Suprapubic skin (tissue), 4 donors: Measurements from ENCODE around the gene KRTAP5-1. TPM values are rescaled to one million over a fixed set of nuclear protein-coding genes. Genes with fewer than 3 reads are reported as not detected.

Source experiments
- DNase-seq, 2 donors: peaks; one replicate each; pipeline ENCODE4 v3.0.0-alpha.2; 2019; ENCODE audit warnings: low spot score in 2 of 2
- H3K27ac ChIP-seq: fragments of 200-600 bp; sonication (generic); one replicate; pipeline ENCODE4 v1.5.1; 2019
- H3K27me3 ChIP-seq: fragments of 200-600 bp; sonication (generic); one replicate; pipeline ENCODE4 v1.5.1; 2019
- H3K36me3 ChIP-seq: fragments of 200-600 bp; sonication (generic); one replicate; pipeline ENCODE4 v1.5.1; 2019
- H3K4me1 ChIP-seq: fragments of 200-600 bp; sonication (generic); one replicate; pipeline ENCODE4 v1.5.1; 2019
- H3K4me3 ChIP-seq: fragments of 200-600 bp; sonication (generic); one replicate; pipeline ENCODE4 v1.5.1; 2019; ENCODE audit warnings: mild to moderate bottlenecking
- H3K9me3 ChIP-seq: fragments of 200-600 bp; sonication (generic); one replicate; pipeline ENCODE4 v1.5.1; 2019
- CTCF ChIP-seq, 2 donors: fragments of 200-600 bp in 1 of 2; fragments of 450-650 bp in 1 of 2; sonication (generic) in 1 of 2; IDR thresholded peaks; one replicate each; pipeline ENCODE4 v1.5.1; 2016 to 2019; ENCODE audit warnings: antibody characterized with exemption in 2 of 2, mild to moderate bottlenecking in 1 of 2, moderate library complexity in 1 of 2
- EP300 ChIP-seq: sonication (generic); formaldehyde crosslinking; IDR thresholded peaks from one replicate; pipeline ENCODE4 v1.6.1; 2017; ENCODE audit warnings: antibody characterized with exemption
- POLR2A ChIP-seq, 2 donors: fragments of 450-650 bp; IDR thresholded peaks; one replicate each; pipeline ENCODE4 v1.6.1; 2017; ENCODE audit warnings: antibody characterized with exemption in 2 of 2, mild to moderate bottlenecking in 2 of 2, moderate library complexity in 2 of 2
- POLR2AphosphoS5 ChIP-seq, 3 donors: sonication (generic); formaldehyde crosslinking; IDR thresholded peaks; one replicate each; pipeline ENCODE4 v1.6.1; 2017; ENCODE audit warnings: antibody characterized with exemption in 3 of 3
- WGBS: methylation state at CpG from one replicate; pipeline ENCODE4 v1.1.5; 2018; 5-methylcytosine and 5-hydroxymethylcytosine counted together
- total RNA-seq, 4 donors: library from RNA; depleted of rRNA; stranded (reverse); fragments of >200 nt; gene quantifications; one replicate each; pipeline ENCODE4 v1.1.0, GENCODE V29; 2016

Gene KRTAP5-1
- total RNA-seq, 4 donors from 2014 or later: 1.0 to 1.2 TPM; not detected in 2

- H3K27ac ChIP-seq: peak overlapping the region; percentile 68
- no peak for DNase-seq
- peaks cover 44% of the 10 kb centered on the region for H3K4me1 ChIP-seq
- H3K36me3 ChIP-seq: no peaks in the 10 kb centered on the region
- peak overlapping the region; percentile 57 for H3K4me3 ChIP-seq
- TF ChIP-seq EP300: no peak
- TF ChIP-seq CTCF (IDR thresholded peaks at IDR 0.05): peak; percentile 50 to 93
- TF ChIP-seq POLR2A (IDR thresholded peaks at IDR 0.05): no peak
- TF ChIP-seq POLR2AphosphoS5 (IDR thresholded peaks at IDR 0.05): no peak
- 0% methylated on average over 14 of the region's 64 CpGs for WGBS
- peaks cover 46% of the 10 kb centered on the region for H3K27me3 ChIP-seq
- peaks cover 10% of the 10 kb centered on the region for H3K9me3 ChIP-seq
Observed at GRCh38 chr11:1574238-1574932, 10.7 kb downstream of the KRTAP5-1 start.

- TF ChIP-seq POLR2AphosphoS5 (IDR thresholded peaks at IDR 0.05): no peak
- TF ChIP-seq POLR2A (IDR thresholded peaks at IDR 0.05): no peak
- no peak for TF ChIP-seq EP300
- no peak for TF ChIP-seq CTCF (IDR thresholded peaks at IDR 0.05)
- H3K9me3 ChIP-seq: peaks cover 10% of the 10 kb centered on the region
- no peaks in the 10 kb centered on the region for H3K36me3 ChIP-seq
- DNase-seq: no peak
- H3K4me3 ChIP-seq: peak overlapping the region; percentile 57
- peak overlapping the region; percentile 68 for H3K27ac ChIP-seq
- H3K27me3 ChIP-seq: peaks cover 46% of the 10 kb centered on the region
- 14% methylated on average over 4 of the region's 7 CpGs for WGBS
- H3K4me1 ChIP-seq: peaks cover 46% of the 10 kb centered on the region
Observed at GRCh38 chr11:1573903-1574237, 11.2 kb downstream of the KRTAP5-1 start.

- no peak for DNase-seq
- Histone ChIP-seq H3K4me1 (peaks cover 46% of the 10 kb centered on the region), H3K27ac (peak overlapping the region; percentile 68), H3K36me3 (no peaks in the 10 kb centered on the region), H3K9me3 (peaks cover 4% of the 10 kb centered on the region), H3K27me3 (peaks cover 46% of the 10 kb centered on the region), H3K4me3 (peak overlapping the region; percentile 57)
- TF ChIP-seq POLR2AphosphoS5 (IDR thresholded peaks at IDR 0.05) (no peak), POLR2A (IDR thresholded peaks at IDR 0.05) (no peak), CTCF (IDR thresholded peaks at IDR 0.05) (no peak), EP300 (no peak)
- WGBS: 4% methylated on average over 9 of the region's 37 CpGs
Observed at GRCh38 chr11:1573077-1573902, 11.8 kb downstream of the KRTAP5-1 start.

- H3K27ac ChIP-seq: peak within 1 kb of the TSS; percentile 49
- no peaks in the 10 kb centered on the region for H3K36me3 ChIP-seq
- under 1% methylated on average over 38 of the region's 124 CpGs for WGBS
- H3K4me3 ChIP-seq: peak within 1 kb of the TSS; percentile 57
- H3K27me3 ChIP-seq: peaks cover 40% of the 10 kb centered on the region
- no peak for TF ChIP-seq POLR2AphosphoS5 (IDR thresholded peaks at IDR 0.05)
- TF ChIP-seq EP300: no peak
- no peak for TF ChIP-seq CTCF (IDR thresholded peaks at IDR 0.05)
- peak in 1 of 2 donors; percentile 38 for TF ChIP-seq POLR2A (IDR thresholded peaks at IDR 0.05)
- peak; percentile 93 to 94 for DNase-seq
- no peaks in the 10 kb centered on the region for H3K9me3 ChIP-seq
- H3K4me1 ChIP-seq: peaks cover 46% of the 10 kb centered on the region
Observed at GRCh38 chr11:1572197-1573076, 12.6 kb downstream of the KRTAP5-1 start, which contains the start of gene DUSP8. Gene DUSP8, minus strand, starts transcription at chr11:1572271. Its CDS starts 6,445 bp downstream, at chr11:1565826.
